ENCODE results near the gene CHMP1B.

GRCh38 chr18:11819938-11820337 lies 31.3 kb upstream of the CHMP1B start:
- TF ChIP-seq CTCF (IDR thresholded peaks at IDR 0.05) (no peak), EP300 (IDR thresholded peaks at IDR 0.05) (no peak), POLR2A (IDR thresholded peaks at IDR 0.05) (no peak)
